ENCODE data around the gene TNFRSF19.
"Not testable (repeated sequence)": the region's sequence is repeated elsewhere in the genome, so short reads cannot be mapped to it uniquely, and the experiment has no call there.

The TNFRSF19 gene

DNA sequence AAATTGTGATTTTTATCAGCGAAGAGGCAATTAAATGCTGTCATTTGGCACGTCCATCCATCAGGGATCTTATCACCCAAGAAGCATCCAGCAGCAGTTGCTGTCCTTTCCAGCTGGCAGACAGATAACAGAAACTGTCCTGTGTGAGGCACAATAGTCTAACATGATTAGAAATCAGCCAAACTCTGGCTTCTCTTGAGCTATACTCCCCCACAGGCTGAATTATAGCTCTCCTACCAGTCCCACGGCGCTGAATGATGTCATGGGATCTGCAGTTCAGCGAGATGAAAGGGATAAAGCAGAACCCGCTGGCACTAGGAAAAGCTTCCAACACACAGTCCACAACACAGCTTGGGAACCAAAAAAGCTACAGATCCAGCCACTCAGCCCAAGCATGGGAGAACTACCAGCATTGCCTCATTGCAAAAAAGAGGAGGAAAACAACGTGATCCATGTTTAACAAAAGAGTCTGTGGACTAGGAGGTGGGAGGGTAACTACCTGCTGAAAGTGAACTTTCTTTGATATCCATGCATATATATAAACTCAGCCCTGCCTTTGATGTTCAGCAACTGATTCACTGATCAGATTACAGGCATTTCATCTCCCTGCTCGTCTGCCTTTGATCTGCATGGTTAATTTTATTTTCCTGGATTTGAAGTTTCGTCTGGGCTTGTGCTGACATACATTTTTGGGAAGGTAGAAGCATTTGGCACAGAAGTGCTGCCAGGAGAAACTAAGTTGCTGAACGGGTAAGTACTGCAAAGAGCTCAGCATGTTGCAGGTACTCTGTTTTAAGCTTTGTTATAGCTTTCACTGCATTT lies at the start of gene TNFRSF19:
TNFRSF19 (plus strand) TSS at position 314 of the 822 bp plus-strand sequence. CDS start 19,772 bp downstream, outside the sequence.
- peaks cover 14% of the 10 kb centered on the region for H3K4me1 Mint-ChIP-seq (ENCODE audit: low read depth)
- no peak within 1 kb of the TSS for H3K27ac Mint-ChIP-seq
- H3K36me3 Mint-ChIP-seq (ENCODE audit: low read depth) = no peaks in the 10 kb centered on the region
- DNase-seq = no peak
- H3K27me3 Mint-ChIP-seq = peaks cover 80% of the 10 kb centered on the region
- no peaks in the 10 kb centered on the region for H3K9me3 Mint-ChIP-seq
- H3K4me3 Mint-ChIP-seq = no peak within 1 kb of the TSS

- peaks cover 15% of the 10 kb centered on the region for H3K27me3 Mint-ChIP-seq
- H3K27ac Mint-ChIP-seq; DNase-seq; H3K9me3 Mint-ChIP-seq; H3K36me3 Mint-ChIP-seq (ENCODE audit: low read depth); H3K4me3 Mint-ChIP-seq; H3K4me1 Mint-ChIP-seq (ENCODE audit: low read depth): not testable (repeated sequence)
These were observed 40.3 kb upstream of the TNFRSF19 start for GRCh38 chr13:23529926-23530325.

DNA sequence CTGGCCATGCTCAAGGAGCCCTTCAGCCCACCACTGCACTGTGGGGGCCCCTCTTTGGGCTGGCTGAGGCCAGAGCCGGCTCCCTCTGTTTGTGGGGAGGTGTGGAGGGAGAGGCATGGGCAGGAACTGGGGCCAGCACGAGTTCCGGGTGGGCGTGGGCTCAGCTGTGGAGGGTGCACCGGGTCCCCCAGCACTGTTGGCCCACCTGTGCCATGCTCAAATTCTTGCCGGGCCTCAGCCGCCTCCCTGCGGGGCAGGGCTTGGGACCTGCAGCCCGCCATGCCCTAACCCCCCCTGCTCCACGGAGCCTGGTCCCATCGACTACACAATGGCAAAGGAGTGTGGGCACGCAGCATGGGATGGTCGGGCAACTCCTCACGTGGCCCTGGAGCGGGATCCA lies 38.8 kb upstream of the TNFRSF19 start:
- Mint-ChIP-seq H3K4me1 (ENCODE audit: low read depth) (no peaks in the 10 kb centered on the region), H3K9me3 (no peaks in the 10 kb centered on the region), H3K27ac (no peak overlapping the region), H3K36me3 (ENCODE audit: low read depth) (no peaks in the 10 kb centered on the region), H3K27me3 (peaks cover 10% of the 10 kb centered on the region), H3K4me3 (no peak overlapping the region)
- no peak for DNase-seq

DNA sequence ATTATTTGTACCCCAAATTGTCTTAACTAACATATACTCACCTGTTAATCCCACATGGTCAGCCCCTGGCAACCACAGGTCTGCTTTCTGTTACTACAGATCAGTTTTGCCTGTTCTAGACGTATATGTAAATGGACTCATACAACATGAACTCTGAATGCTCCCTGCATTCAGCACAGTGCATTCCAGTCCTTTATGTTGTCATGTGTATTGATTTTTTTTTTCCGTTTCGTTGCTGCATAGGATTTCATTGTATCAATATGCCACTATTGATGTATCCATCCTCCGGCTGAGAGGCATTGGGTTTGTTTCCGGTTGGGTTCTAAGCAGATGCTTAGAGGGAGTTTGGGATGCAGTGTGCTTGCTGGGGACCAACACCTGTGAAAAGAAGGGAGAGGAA lies 36.1 kb upstream of the TNFRSF19 start:
- Mint-ChIP-seq H3K4me1 (ENCODE audit: low read depth) (no peaks in the 10 kb centered on the region), H3K9me3 (peaks cover 4% of the 10 kb centered on the region), H3K4me3 (no peak overlapping the region), H3K27me3 (peaks cover 9% of the 10 kb centered on the region), H3K36me3 (ENCODE audit: low read depth) (no peaks in the 10 kb centered on the region), H3K27ac (no peak overlapping the region)
- no peak for DNase-seq

GRCh38 chr13:23541221-23541824 lies 28.9 kb upstream of the TNFRSF19 start:
- peaks cover 36% of the 10 kb centered on the region for H3K27me3 Mint-ChIP-seq
- H3K9me3 Mint-ChIP-seq = peaks cover 4% of the 10 kb centered on the region
- DNase-seq = no peak
- H3K4me1 Mint-ChIP-seq (ENCODE audit: low read depth) = no peaks in the 10 kb centered on the region
- no peak overlapping the region for H3K27ac Mint-ChIP-seq
- no peak overlapping the region for H3K4me3 Mint-ChIP-seq
- H3K36me3 Mint-ChIP-seq (ENCODE audit: low read depth) = no peaks in the 10 kb centered on the region

GRCh38 chr13:23544668-23545067 lies 25.5 kb upstream of the TNFRSF19 start:
- Mint-ChIP-seq H3K9me3 (no peaks in the 10 kb centered on the region), H3K4me3 (no peak overlapping the region), H3K27ac (no peak overlapping the region), H3K27me3 (peaks cover 58% of the 10 kb centered on the region), H3K36me3 (ENCODE audit: low read depth) (no peaks in the 10 kb centered on the region), H3K4me1 (ENCODE audit: low read depth) (peaks cover 1% of the 10 kb centered on the region)
- no peak for DNase-seq

- DNase-seq = no peak
- no peaks in the 10 kb centered on the region for H3K36me3 Mint-ChIP-seq (ENCODE audit: low read depth)
- no peak overlapping the region for H3K27ac Mint-ChIP-seq
- H3K4me1 Mint-ChIP-seq (ENCODE audit: low read depth) = peaks cover 1% of the 10 kb centered on the region
- H3K27me3 Mint-ChIP-seq = peaks cover 52% of the 10 kb centered on the region
- H3K9me3 Mint-ChIP-seq = no peaks in the 10 kb centered on the region
- H3K4me3 Mint-ChIP-seq = no peak overlapping the region
These were observed 23.1 kb upstream of the TNFRSF19 start for GRCh38 chr13:23547000-23547590.

DNA sequence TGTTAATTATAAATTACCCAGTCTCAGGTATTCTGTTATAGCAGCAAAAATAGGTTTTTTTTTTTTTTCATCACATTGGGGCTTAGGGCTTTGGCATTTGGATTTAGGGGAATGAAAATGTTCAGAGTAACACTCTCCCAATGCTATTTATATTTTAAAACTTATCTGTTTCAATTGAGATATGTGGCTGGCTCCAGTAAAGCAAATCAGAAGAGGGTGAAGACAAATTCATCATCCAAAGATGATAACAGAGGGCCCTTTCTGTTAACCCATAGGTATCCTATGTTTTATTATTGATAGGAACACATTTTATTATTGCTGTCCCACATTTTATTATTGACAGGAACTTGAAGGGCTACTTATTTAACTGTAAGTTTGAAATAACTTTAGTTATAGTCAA lies 20.5 kb upstream of the TNFRSF19 start:
- H3K9me3 Mint-ChIP-seq = no peaks in the 10 kb centered on the region
- no peak for DNase-seq
- peaks cover 50% of the 10 kb centered on the region for H3K27me3 Mint-ChIP-seq
- H3K4me3 Mint-ChIP-seq = no peak overlapping the region
- no peaks in the 10 kb centered on the region for H3K36me3 Mint-ChIP-seq (ENCODE audit: low read depth)
- peaks cover 1% of the 10 kb centered on the region for H3K4me1 Mint-ChIP-seq (ENCODE audit: low read depth)
- no peak overlapping the region for H3K27ac Mint-ChIP-seq

DNA sequence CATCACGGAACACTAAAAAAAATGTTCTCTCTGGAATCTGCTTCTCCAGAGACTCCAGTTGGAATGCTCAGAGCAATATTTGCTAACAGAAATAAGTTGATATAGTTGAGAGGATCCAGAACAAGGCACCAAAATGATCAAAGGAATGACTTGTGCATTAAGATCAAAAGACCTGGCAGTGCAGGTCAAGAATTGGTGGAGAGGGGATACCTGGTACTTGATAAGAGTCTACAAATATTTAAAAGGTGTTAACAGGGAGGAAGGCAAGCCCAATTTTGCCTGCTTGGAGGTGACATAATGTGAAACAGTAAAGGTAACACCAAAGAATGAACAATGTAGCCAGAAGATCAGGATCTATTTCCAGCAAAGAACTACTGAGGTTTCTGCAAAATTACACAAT lies 20.0 kb upstream of the TNFRSF19 start:
- DNase-seq = no peak
- Mint-ChIP-seq H3K4me1 (ENCODE audit: low read depth) (peaks cover 1% of the 10 kb centered on the region), H3K9me3 (no peaks in the 10 kb centered on the region), H3K27ac (no peak overlapping the region), H3K4me3 (no peak overlapping the region), H3K36me3 (ENCODE audit: low read depth) (no peaks in the 10 kb centered on the region), H3K27me3 (peaks cover 50% of the 10 kb centered on the region)

DNA sequence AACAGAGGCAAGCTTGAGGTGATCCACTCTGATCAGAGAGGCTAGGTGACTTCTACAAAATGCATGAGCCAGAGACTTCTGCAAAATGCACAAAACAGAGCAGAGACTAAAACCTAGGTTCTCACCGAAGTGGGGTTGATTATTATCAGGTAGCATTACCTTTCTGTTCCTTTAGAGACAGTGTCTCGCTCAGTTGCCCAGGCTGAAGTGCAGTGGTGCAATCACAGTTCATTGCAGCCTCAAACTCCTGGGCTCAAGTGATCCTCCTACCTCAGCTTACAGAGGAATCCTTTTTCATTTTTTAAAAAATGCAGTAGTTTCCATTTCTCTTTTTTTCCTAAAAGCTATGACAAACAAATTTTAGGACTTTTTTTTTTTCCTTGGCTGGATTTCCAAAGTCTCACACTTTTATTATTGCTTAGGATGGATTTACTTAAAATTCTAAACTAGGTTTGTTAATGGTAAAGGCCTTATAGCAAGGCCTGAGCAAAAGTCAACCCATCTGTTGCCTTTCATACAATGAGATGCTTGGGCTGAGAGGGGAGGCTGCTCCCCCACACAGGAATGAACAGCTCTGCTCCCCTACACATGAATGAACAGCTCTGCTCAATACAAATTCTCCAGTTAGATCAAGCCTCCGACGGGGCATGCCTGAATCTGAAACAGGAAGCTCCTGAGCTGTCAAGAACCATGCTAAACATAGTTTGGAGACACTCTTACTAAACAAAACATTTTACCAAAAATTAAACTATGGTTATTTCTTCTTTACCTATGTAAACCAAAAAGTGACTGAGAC lies 18.8 kb upstream of the TNFRSF19 start:
- DNase-seq = no peak
- Mint-ChIP-seq H3K4me1 (ENCODE audit: low read depth) (peaks cover 1% of the 10 kb centered on the region), H3K27ac (no peak overlapping the region), H3K4me3 (no peak overlapping the region), H3K27me3 (peaks cover 50% of the 10 kb centered on the region), H3K36me3 (ENCODE audit: low read depth) (no peaks in the 10 kb centered on the region), H3K9me3 (no peaks in the 10 kb centered on the region)

- Mint-ChIP-seq H3K27ac (no peak overlapping the region), H3K27me3 (peaks cover 44% of the 10 kb centered on the region), H3K36me3 (ENCODE audit: low read depth) (no peaks in the 10 kb centered on the region), H3K9me3 (no peaks in the 10 kb centered on the region), H3K4me1 (ENCODE audit: low read depth) (peaks cover under 1% of the 10 kb centered on the region), H3K4me3 (no peak overlapping the region)
- no peak for DNase-seq
These were observed 18.0 kb upstream of the TNFRSF19 start for GRCh38 chr13:23552171-23552570.

- no peak overlapping the region for H3K27ac Mint-ChIP-seq
- no peaks in the 10 kb centered on the region for H3K4me1 Mint-ChIP-seq (ENCODE audit: low read depth)
- H3K36me3 Mint-ChIP-seq (ENCODE audit: low read depth) = no peaks in the 10 kb centered on the region
- peaks cover 39% of the 10 kb centered on the region for H3K27me3 Mint-ChIP-seq
- no peak for DNase-seq
- no peak overlapping the region for H3K4me3 Mint-ChIP-seq
- H3K9me3 Mint-ChIP-seq = no peaks in the 10 kb centered on the region
These were observed 17.6 kb upstream of the TNFRSF19 start for GRCh38 chr13:23552661-23553060.

DNA sequence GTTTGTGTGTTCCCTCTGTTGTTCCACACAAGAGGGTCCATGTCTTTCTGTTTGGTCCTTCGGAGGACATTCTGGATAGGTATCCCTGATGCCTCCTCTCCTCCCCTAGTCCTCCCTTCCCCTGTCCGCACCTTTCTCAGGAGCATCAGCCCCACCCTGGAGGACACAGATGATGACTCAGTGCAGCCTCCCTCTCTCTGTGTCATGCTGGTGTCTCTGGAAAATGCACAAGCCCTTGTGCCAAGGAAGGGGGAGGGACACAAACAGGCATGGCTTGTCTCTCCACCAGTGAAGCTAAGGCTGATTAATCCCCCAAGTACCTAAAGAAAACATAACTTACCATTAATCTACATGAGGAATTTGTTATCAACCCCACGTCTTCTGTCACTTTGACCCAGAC lies 16.2 kb upstream of the TNFRSF19 start:
- no peaks in the 10 kb centered on the region for H3K36me3 Mint-ChIP-seq (ENCODE audit: low read depth)
- no peak for DNase-seq
- H3K4me3 Mint-ChIP-seq = no peak overlapping the region
- no peak overlapping the region for H3K27ac Mint-ChIP-seq
- no peaks in the 10 kb centered on the region for H3K4me1 Mint-ChIP-seq (ENCODE audit: low read depth)
- no peaks in the 10 kb centered on the region for H3K9me3 Mint-ChIP-seq
- peaks cover 32% of the 10 kb centered on the region for H3K27me3 Mint-ChIP-seq

DNA sequence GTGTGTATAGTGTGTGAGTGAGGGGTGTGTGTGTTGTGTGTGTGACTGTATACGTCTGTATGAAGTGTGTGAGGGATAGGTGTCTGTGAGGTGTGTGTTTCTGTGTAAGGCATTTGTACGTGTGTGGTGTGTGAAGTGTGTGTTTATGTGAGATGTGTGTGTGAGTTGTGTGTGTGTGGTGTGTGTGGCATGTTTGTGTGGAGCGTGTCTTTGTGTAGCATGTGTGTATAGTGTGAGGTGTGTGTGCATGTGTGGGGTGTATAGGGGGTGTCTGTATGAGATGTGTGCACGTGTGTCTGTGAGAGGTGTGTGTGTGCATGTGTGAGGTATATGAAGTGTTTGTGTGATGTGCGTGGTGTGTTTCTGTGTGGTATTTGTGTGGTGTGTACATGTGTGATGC lies 13.2 kb upstream of the TNFRSF19 start:
- Mint-ChIP-seq H3K27me3 (peaks cover 26% of the 10 kb centered on the region), H3K4me1 (ENCODE audit: low read depth) (peaks cover 5% of the 10 kb centered on the region), H3K9me3 (no peaks in the 10 kb centered on the region), H3K4me3 (no peak overlapping the region), H3K36me3 (ENCODE audit: low read depth) (no peaks in the 10 kb centered on the region), H3K27ac (no peak overlapping the region)
- no peak for DNase-seq
